Activated CD4-positive, alpha-beta T cell treated with anti-CD3 and anti-CD28 coated beads, Interleukin-2, amount 50 U/mL, for 1 hour (primary cell): Measurements from ENCODE around the gene TOMM7.

Experiments used
- DNase-seq: peaks from one replicate; pipeline ENCODE4 v3.0.0-alpha.2; 2020

TOMM7 gene

GRCh38 chr7:22822486-22823141, at the start of gene TOMM7:
TSS of gene TOMM7 (minus strand) at chr7:22822849. CDS start at chr7:22822779, 70 bp downstream.
- DNase-seq, result peak; percentile 84

GRCh38 chr7:22872096-22872807, 49.6 kb upstream of the TOMM7 start:
- DNase-seq, result no peak

- DNase-seq, result no peak
These were observed 49.0 kb upstream of the TOMM7 start for GRCh38 chr7:22871661-22872060.

DNA sequence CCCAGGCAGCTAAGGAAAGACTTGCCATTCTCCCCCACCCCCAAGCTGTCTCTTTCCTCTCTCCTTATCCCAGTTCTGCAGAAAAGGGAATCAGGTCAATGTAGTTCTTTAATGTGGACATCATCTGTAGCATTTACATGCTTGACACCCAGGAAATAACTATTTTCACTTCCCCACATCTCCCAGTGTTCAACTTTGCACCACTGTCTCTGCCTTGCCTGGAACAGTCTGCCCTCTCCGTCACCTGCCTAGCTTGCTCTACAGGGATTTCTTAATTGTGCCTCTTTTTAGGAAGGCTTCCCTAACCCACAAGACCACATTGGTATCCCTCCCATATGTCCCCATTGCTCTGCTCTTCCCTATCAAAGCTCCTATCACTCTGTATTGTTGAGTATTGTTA, 45.9 kb upstream of the TOMM7 start:
- DNase-seq, result no peak

GRCh38 chr7:22867589-22867988, 44.9 kb upstream of the TOMM7 start:
- DNase-seq, result no peak

GRCh38 chr7:22867003-22867402, 44.4 kb upstream of the TOMM7 start:
- DNase-seq, result no peak

DNA sequence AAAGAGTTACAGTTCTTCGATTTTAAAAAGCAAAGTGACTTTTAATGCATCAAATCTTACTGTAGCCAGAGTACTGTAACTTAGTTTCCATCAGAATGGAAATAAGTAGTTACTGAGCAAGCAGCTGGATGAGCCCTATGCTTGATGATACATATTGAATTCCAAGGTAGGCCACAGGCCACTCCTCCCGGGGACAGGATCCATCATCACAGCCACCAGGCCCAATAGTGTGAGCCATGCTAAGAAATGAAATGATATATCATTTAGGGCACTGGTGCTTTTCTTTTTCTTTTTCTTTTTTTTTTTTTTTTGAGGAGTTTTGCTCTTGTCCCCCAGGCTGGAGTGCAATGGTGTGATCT, 42.9 kb upstream of the TOMM7 start:
- DNase-seq, result no peak

DNA sequence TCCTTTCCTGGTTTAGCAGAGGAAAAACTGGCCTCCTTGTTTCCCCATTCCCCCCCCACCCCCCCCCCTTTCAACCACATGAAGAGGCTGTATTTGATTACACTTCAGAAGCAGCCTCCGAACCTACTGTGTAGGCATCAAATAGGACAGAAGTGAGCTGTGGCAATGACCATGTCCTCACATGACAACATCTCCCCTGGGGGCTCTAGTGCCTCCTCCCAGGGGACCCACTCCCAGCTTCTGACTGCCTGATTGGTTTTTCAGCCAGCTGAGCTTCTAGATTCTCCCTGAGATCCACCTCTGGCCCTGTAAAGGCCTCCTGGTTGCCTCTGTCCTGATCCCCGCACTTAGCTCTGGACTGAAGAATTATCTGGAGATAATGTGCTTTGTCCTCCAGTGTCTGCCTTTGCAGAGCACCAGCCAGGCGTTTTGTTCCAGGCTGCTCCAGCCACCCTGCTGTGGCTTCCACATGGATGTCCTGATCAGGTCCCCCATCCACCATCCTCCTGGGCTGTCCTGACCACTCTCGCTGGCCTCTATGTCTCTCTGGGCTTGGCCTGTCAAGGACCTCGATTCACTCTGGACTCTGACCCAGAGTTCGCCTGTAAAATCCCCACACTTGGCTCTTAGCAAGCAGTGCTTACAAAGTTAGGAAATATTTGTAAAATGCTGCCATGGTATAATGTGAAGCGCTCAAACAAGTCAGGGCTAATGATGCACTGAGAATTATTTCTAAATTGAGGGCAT, 42.4 kb upstream of the TOMM7 start:
- no peak for DNase-seq

GRCh38 chr7:22864301-22864700, 41.7 kb upstream of the TOMM7 start:
- DNase-seq, result no peak

- DNase-seq, result no peak
These were observed 40.7 kb upstream of the TOMM7 start for GRCh38 chr7:22863156-22863899.

- DNase-seq, result no peak
These were observed 38.9 kb upstream of the TOMM7 start for GRCh38 chr7:22861576-22861975.

DNA sequence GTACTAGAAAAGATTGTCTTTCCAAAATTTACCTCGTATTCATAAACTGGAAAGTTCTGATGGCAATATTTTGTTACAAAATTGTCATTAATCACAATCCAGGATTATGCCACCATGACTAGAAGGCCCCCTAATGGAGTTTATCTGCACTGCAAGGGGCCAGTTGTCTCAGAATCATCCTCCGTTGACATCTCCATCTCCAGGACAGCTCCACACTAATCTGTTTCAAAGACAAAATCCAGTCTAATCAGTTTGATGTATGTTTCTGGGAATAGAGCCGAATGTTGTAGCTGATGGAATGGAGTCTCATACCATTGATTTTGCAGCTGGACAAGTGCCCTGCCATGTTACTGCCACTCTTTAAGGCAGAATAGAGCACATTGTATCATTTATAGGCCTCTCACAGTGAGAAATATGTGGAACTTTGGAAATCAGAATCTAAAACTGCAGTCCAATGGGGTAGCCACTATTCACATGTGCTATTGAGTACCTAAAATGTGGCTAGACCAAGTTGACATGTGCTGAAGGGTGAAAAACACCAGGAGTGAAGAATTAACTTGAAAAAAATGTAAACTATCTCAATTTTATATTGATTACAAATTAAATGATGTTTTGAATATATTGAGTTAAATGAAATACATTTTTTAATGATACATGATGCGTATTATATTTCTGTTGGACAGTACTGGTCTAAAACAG, 38.3 kb upstream of the TOMM7 start:
- peak; percentile 15 for DNase-seq

GRCh38 chr7:22860337-22860736, 37.7 kb upstream of the TOMM7 start:
- DNase-seq, result no peak

DNA sequence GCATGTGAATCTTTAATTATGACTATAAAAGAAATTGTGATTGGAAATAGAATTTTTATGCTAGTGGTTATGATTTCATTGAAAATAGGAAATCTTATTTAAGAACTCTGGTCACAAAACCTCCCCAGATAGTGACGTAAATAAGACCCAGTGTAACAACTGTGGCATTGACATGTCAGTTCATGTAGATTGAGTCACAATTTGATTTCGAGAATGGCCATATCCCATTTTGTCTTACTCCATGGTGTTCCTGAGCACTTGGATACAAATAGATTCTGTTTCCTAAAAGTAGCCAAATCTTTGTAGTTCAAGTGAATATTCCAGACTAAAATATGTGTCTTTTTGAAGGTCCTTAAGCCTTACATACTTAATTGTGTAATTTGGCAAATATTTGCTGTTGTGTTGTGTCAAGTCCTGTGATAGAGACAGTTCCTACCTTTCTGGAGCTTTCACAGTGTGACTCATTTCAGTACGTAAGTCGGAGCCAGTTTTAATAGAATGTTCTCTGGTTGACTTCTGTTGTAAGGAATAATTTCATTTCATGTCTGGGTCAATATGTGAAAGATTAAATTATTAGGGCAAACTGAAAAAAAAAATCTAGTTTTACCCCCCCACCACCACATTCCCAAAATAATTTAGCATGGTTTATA, 37.1 kb upstream of the TOMM7 start:
- DNase-seq, result no peak

DNA sequence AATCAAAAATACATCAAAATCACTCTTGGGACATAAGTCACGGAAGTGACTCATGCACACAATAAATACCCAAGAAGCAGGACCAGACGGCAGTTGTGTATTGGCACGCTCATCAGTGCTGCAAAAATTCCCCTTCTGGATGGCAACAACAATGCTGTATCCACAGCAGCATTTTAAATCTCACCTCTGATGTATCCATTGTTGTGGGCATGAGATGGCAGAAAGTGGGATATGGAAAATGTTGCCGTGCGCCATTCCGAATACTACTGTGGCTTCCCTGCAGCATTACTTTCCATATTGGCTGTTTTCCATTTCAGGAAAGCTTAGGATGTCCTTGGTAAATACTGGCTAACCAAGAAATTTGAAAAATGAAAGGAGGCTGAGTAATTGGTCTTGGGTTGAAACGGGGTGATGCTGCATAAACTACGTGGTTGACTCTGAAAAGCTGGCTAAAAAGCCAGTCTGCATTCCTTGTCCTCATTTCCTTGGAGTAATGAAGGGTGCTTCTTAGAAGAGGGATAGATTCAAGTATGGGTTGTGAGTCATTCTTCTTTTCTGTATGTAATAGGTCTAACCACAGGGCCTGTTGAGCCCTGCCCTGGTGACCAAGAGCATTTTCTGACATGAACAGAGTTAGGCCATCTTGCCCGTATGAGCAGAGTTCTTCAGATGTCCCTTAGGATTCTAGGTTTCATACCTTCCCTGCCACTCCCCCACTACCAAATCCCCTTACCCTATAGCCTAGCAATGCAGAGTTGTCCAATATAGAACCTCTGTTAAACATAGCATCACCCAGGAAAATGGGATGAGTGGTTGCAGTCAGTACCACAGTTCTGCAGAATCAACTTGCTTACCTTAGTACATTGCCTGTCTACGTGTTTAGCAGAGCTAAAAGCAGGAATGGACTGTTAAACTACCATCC, 36.3 kb upstream of the TOMM7 start:
- no peak for DNase-seq

DNA sequence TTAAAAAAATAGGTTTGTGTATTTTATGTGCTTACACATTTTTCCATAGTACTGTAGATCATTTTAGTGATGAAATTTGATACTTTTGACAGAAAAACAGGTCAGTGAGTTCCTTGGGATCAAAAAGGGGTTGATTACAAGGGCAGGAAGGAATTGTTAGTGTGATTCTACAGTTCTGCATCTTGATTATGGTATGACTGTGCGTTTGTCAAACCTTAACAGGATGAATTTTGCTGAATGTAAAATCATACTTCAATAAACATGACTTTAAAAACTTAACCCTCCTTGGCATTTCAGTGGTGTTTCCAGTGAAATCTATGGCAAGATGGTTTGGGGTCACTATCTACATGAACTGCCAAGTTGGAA, 35.6 kb upstream of the TOMM7 start:
- DNase-seq, result no peak

DNA sequence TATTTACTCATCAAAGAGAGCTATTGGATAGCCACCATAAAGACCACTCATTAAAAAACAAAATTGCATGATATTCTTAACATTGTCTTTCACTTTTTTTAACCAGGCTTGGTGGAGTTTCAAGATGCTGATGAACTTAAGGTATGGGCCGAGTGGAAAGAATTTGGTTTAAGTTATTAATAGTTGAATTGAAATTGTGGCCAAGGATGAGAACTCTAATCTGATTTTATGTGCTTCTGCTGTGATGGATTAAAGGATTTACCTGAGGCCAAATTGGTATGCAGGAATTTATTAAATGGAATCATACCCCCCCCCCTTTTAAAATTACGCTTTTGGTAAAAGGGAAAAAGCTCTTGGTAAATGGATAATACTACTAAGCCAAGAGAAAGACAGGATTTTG, 33.8 kb upstream of the TOMM7 start:
- no peak for DNase-seq

DNA sequence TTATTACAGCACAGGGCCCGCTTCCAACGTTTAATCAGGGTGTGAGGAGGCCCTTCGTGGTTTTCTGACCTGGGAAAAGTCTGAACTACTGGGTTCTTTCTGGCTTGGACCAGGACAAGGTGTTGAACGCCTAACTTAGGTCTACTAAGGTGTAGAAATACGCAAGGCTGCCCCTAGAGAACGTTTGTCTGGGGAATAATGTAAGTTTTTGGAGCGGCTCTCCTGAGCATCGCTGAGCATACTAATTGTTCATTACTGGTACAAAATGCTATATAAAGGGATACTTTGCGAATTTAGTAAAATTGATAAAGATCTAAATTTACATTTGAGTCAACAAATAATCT, 32.4 kb upstream of the TOMM7 start:
- no peak for DNase-seq

DNA sequence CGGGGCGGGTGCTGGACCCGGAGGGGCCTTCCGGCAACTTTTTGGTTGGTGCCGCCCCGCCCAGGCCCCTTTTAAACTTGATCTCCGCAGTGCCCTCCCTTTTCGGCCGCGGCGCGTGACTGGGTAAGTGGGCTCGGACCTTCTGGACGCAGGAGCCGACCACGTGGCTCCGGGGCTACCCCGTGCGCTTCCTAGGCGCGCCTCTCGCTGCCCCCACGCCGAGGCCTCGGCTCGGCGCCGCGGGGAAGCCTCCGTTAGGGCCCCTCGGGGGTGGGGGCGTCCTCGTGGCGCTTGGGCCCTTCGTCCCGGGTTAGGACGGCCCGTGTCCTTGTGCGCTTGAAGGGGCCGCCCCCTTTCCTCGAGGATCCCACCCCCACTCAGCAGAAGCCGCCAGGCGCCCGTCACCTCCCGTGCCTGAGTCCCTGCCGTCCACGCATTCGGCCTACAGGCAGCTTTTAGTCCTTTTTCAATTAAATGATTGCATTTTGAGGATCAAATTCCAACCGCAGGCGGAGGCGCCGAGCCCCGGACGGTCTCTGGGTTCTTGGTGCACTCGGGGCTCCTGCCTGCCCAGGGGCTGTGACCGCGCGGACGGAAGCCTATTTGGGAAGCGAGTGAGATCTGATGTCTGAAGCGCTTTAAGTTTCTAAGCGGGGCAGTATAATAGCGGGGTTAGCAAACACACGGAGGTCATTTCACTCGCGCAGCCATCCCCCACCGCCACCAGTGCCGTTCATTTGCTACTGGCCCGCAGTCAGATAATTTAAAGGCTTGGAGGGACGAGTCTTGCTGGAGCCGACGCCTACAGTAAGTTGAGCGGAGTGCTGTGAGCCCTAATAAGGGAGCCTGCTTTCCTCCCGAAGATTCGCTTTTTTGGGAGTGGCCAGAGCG, 31.8 kb upstream of the TOMM7 start:
- DNase-seq, result peak; percentile 70

- no peak for DNase-seq
These were observed 31.1 kb upstream of the TOMM7 start for GRCh38 chr7:22853674-22854157.
